ENCODE results near the gene FAM47A.

The FAM47A gene

GRCh38 chrX:34132028-34132427 lies at the start of gene FAM47A:
TSS of gene FAM47A (minus strand) at chrX:34132314. CDS start at chrX:34132278, 36 bp downstream.
- DNase-seq (ENCODE audit: low read depth) = no peak

- no peak for DNase-seq (ENCODE audit: low read depth)
These were observed 15.2 kb upstream of the FAM47A start for GRCh38 chrX:34147345-34147744.

DNA sequence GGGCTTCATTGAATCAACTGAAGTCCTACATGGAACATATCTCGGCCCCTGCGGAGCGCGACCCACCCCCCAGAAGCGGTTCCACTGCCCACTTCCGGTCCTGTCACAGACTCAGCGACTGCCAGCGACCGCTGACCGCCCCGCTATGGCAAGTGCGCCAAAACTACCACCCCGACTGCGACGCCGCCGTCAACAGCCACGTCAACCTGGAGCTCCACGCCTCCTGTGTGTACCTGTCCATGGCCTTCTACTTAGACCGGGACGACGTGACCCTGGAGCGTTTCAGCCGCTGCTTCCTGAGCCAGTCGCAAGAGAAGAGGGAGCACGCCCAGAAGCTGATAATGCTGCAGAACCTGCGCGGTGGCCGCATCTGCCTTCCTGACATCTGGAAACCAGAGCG lies 14.8 kb upstream of the FAM47A start:
- no peak for DNase-seq (ENCODE audit: low read depth)

DNA sequence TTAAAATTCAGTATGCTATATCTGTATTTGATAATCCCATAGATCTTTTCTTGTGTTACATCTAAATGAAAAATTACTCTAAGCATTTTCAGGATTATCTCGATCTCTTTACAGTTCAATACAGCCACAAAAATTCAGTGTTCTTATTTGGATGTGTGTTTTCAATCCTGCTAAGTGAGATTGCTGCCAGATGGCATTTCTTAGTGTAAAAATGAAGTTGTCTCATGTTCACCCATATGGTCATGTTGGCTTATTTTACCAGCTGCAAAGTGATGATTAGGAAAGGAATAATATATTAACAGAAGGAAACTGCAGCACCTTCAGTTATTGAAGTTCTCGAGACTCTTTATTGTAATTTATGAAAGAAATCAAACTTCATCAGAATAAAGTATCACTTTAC lies 12.1 kb upstream of the FAM47A start:
- no peak for DNase-seq (ENCODE audit: low read depth)

- DNase-seq (ENCODE audit: low read depth) = no peak
These were observed 8.7 kb upstream of the FAM47A start for GRCh38 chrX:34140816-34141215.

GRCh38 chrX:34130980-34131744 lies 952 bp downstream of the FAM47A start:
- DNase-seq (ENCODE audit: low read depth) = no peak

DNA sequence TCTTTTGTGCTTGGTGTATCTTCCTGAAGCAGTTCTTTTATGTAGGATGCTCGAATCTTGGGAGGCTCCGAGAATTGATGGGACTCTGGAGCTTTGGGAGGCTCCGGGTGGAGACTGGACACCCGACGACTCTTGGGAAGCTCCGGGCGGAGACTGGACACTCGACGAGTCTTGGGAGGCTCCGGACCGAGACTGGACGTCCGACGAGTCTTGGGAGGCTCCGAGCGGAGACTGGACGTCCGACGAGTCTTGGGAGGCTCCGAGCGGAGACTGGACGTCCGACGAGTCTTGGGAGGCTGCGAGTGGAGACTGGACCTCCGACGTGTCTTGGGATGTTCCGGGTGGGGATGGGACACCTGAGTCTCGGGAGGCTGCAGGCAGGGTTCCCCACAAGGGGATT lies 1.6 kb downstream of the FAM47A start:
- DNase-seq (ENCODE audit: low read depth) = no peak

DNA sequence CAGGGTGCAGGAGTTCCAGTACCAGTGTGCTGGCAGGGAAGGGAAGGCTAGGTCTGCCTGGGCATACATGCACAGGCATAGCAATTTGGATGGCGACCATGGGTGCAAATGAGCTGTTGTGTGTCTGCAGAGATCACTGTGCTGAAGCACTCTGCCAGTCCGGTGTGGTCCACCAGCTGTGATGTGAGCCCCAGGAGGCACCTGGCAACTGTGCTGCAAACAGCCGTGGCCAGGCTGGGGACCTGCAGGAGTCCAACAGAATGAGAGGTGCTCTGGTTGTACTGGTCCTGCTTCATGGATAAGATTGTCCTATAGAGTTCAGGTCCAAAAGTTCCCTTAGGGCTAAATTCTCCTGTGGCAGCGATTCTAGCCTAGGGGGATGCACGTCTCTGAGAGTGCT lies 6.1 kb downstream of the FAM47A start:
- DNase-seq (ENCODE audit: low read depth) = no peak

- no peak for DNase-seq (ENCODE audit: low read depth)
These were observed 13.0 kb downstream of the FAM47A start for GRCh38 chrX:34119122-34119521.

DNA sequence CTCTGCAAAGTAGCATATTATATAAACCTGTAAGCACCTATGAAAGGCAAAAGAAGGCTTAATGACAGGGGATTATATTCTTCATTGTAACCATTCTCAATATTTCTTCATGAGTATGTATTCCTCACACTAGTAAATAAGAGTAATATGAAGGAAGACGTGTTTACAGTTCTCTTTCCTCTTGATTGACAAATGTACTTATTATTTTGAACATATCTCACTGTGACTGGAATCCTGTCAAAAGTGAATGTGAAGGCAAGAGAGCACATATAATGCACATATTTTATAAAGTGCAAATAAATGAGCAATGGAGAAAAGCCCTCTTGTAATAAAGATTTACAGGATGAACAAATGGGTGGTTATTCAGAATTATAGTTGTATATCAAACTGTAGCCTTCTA lies 19.7 kb downstream of the FAM47A start:
- no peak for DNase-seq (ENCODE audit: low read depth)
